ENCODE data around the gene OAS2.

The OAS2 gene

GRCh38 chr12:112933129-112933505 is 45.2 kb upstream of the OAS2 start:
- H3K4me3 ChIP-seq (ENCODE audit: low read depth, low read length), result no peak overlapping the region
- no peak for DNase-seq (ENCODE audit: low read depth)
- TF ChIP-seq MYC (IDR thresholded peaks at IDR 0.05; ENCODE audit: low read depth, low read length) (no peak), MAX (IDR thresholded peaks at IDR 0.05; ENCODE audit: low read depth, low read length) (no peak), POLR2A (IDR thresholded peaks at IDR 0.05; ENCODE audit: extremely low read depth, insufficient read length) (no peak), CTCF (IDR thresholded peaks at IDR 0.05; ENCODE audit: low read depth, low read length) (no peak)

GRCh38 chr12:112936264-112936663 is 42.1 kb upstream of the OAS2 start:
- DNase-seq (ENCODE audit: low read depth), result no peak
- H3K4me3 ChIP-seq (ENCODE audit: low read depth, low read length), result no peak overlapping the region
- TF ChIP-seq MAX (IDR thresholded peaks at IDR 0.05; ENCODE audit: low read depth, low read length) (no peak), POLR2A (IDR thresholded peaks at IDR 0.05; ENCODE audit: extremely low read depth, insufficient read length) (no peak), CTCF (IDR thresholded peaks at IDR 0.05; ENCODE audit: low read depth, low read length) (no peak), MYC (IDR thresholded peaks at IDR 0.05; ENCODE audit: low read depth, low read length) (no peak)

- DNase-seq (ENCODE audit: low read depth), result no peak
Observed at GRCh38 chr12:112936927-112937326, 41.4 kb upstream of the OAS2 start.

GRCh38 chr12:112937741-112938719 is 40.3 kb upstream of the OAS2 start, which contains the start of gene OAS3:
TSS of gene OAS3 (plus strand) at chr12:112938474. CDS start at chr12:112938531, 57 bp downstream.
- DNase-seq (ENCODE audit: low read depth), result peak; percentile 62
- H3K4me3 ChIP-seq (ENCODE audit: low read depth, low read length), result peak within 1 kb of the TSS; percentile 58
- no peak for TF ChIP-seq CTCF (IDR thresholded peaks at IDR 0.05; ENCODE audit: low read depth, low read length)
- TF ChIP-seq MAX (IDR thresholded peaks at IDR 0.05; ENCODE audit: low read depth, low read length), result 0 out of 2 replicates have a peak, but pooled peaks have one; percentile 13
- TF ChIP-seq MYC (IDR thresholded peaks at IDR 0.05; ENCODE audit: low read depth, low read length), result peak; percentile 30; the same call in 1 of the 2 replicates
- no peak for TF ChIP-seq POLR2A (IDR thresholded peaks at IDR 0.05; ENCODE audit: extremely low read depth, insufficient read length)

More at GRCh38 chr12:112936927-112937326, 41.4 kb upstream of the OAS2 start:
- TF ChIP-seq POLR2A (IDR thresholded peaks at IDR 0.05; ENCODE audit: extremely low read depth, insufficient read length) (no peak), CTCF (IDR thresholded peaks at IDR 0.05; ENCODE audit: low read depth, low read length) (no peak), MAX (IDR thresholded peaks at IDR 0.05; ENCODE audit: low read depth, low read length) (no peak), MYC (IDR thresholded peaks at IDR 0.05; ENCODE audit: low read depth, low read length) (no peak)
- H3K4me3 ChIP-seq (ENCODE audit: low read depth, low read length), result no peak overlapping the region

GRCh38 chr12:112938751-112939150 is 39.6 kb upstream of the OAS2 start:
- peak overlapping the region; percentile 58 for H3K4me3 ChIP-seq (ENCODE audit: low read depth, low read length)
- no peak for TF ChIP-seq CTCF (IDR thresholded peaks at IDR 0.05; ENCODE audit: low read depth, low read length)
- TF ChIP-seq MYC (IDR thresholded peaks at IDR 0.05; ENCODE audit: low read depth, low read length), result no peak
- no peak for TF ChIP-seq MAX (IDR thresholded peaks at IDR 0.05; ENCODE audit: low read depth, low read length)
- no peak for TF ChIP-seq POLR2A (IDR thresholded peaks at IDR 0.05; ENCODE audit: extremely low read depth, insufficient read length)
- DNase-seq (ENCODE audit: low read depth), result no peak
